ENCODE results near the gene ACVR1B.

ACVR1B gene

DNA sequence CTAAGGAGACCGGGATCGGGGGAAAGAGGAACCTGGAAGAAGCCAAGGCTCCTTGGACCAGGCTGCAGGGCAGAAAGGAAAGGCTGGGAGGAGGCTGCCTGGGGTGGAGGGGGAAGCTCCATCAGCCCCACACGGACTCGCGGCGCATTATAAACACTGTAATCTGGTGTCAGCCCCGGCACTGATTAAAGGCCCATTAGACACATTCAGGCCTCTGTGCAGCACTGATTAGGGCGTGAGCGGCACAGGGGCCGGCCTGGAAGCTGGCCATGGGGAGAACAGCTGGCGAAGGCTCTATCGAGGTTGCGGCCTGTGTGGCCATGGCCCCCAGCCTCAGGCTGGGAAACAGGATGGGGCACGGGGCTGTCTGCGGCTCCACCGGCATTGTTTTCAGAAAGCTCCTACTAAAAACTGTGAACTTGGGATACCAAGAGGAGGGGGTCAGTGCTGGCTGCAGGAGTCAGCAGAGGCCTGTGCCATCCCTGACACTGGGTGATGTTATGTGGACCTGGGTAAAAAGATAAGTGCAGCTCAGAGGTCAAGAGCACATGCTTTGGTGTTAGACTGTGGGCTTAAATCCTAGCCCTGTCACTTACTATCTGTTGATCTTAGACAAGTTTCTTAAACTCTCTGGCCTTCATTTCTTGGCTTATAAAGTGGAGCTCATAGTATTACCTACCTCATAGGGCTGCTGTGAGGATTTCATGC, 33.6 kb upstream of the ACVR1B start:
- DNase-seq: peak; percentile 53

GRCh38 chr12:51920046-51920445, 31.5 kb upstream of the ACVR1B start:
- no peak for DNase-seq

DNA sequence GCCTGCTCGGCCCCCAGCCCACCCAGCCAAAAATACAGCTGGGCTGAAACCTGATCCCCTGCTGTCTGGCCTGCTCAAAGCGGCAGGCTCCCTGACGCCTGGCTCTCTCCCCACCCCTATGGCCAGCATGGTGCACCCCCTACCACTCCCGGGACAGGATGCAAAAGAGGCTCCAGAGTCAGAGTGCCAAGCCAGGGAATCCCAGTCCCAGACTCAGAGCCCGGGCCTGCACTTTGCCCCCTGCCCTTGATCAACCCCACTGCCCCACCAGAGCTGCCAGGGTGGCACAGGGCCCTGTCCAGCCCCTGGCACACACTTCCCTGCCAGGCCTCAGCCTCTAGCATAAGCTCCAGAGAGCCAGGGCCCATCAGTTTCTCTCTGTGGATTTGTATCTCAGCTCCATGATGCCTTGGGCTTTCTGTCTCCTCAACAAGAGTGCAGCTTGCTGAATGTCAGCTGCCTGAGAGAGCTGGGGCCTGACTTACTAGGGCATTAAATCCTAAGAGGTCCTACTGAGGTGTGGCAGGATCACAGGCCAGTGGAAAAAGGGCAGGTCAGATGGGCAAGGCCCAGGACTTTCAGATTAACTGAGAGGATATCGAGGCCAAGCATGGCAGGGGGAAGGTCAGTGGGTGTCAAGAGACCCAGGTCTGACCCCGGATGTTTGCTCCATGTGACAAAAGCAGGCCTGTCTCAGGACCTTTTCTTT, 30.3 kb upstream of the ACVR1B start:
- DNase-seq: peak; percentile 36

GRCh38 chr12:51922146-51922545, 29.4 kb upstream of the ACVR1B start:
- no peak for DNase-seq

GRCh38 chr12:51922762-51923505, 28.6 kb upstream of the ACVR1B start:
- no peak for DNase-seq

GRCh38 chr12:51923506-51924365, 27.8 kb upstream of the ACVR1B start:
- peak; percentile 48 for DNase-seq

GRCh38 chr12:51924551-51925319, 26.8 kb upstream of the ACVR1B start:
- no peak for DNase-seq

GRCh38 chr12:51925346-51926063, 26.0 kb upstream of the ACVR1B start:
- no peak for DNase-seq

- no peak for DNase-seq
These were observed 25.4 kb upstream of the ACVR1B start for GRCh38 chr12:51926064-51926632.

DNA sequence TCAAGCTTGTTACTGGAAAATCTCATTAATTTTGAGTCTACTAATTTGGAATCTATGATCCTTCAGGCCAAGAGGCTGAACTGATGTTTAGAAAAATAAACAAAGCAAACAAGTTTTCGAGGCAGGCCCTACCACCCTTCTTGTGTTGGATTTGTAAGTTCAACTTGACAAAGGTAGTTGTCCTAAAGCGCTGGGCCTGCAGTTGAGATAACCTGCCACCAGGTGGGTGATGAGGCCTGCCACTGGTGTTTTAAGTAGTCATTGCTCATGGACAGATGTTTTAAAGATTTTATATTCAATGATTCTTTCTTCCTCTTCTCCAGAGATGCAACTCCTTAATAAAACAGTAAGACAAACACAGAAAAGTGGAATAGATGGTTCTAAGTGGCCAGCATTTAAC, 24.8 kb upstream of the ACVR1B start:
- DNase-seq: no peak

DNA sequence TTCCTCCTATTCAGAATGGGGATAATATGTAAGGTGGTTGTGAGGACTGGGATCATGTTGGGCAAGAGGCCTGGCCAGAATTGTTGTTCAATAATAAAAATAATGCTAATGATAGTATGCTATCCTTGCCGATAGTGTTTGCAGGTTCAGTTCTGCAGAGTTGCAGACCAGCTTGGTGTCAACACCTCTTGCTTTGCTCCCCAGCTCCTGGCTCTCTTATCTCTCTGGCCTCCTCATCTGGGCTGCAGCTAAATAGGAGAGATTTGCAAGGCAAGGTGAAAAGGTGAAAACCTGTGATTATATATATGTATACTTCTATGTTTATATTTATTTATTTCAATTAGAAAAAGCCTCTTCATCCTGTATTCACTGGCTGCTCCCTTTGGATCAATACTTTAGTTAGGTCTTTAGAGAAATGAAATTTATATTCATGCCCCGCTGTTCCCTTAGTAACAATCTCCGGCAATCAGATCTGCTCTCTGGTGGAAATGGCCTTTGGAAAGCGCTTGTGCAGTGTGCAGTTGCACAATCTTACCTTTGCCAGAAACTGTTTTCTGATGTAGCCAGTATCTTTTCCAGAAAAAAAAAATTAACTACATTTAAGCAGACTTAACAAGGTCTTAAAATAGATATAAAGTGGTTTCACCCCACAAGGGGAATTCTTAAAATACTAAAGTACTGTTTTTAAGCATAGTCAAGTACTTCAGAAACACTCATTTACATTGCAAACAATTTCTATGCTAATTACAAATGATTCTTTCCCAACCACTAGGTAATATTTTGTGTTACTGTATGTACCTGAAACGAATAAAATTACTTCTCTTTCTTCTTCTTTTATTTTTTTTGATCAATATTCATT, 19.1 kb upstream of the ACVR1B start:
- no peak for DNase-seq

GRCh38 chr12:51934080-51934479, 17.4 kb upstream of the ACVR1B start:
- DNase-seq: no peak

- peak; percentile 25 for DNase-seq
These were observed 13.6 kb upstream of the ACVR1B start for GRCh38 chr12:51937926-51938325.

GRCh38 chr12:51938726-51939125, 12.8 kb upstream of the ACVR1B start:
- no peak for DNase-seq

DNA sequence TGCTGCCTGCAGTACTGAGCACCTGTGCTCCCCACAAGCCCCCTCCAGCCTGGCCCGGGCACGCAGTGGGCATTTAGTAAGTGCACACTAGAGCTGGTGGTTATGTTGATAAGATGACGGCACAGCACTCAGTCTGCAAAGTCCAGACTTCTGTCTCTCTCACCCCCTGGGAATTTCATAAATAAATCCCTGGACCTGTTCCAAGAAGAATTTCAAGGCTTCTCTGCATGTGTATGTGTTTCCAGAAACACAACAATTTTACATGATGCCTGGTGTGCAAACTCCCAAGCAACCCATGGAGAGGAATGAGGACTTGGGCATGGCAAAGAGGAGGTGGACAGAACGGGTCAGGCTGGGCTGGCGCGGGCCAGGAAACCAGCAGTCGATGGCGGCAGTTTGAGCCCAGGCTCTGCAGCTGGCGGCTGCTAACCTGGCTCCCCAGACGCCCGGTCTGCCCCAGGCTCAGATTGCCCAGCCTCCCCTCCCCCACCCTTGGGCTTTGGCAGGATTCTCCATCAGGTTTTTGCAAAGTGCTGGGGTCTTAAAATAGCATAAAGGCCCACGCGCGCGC, 10.4 kb upstream of the ACVR1B start:
- no peak for DNase-seq

- no peak for DNase-seq
These were observed 9.9 kb upstream of the ACVR1B start for GRCh38 chr12:51941604-51942003.

DNA sequence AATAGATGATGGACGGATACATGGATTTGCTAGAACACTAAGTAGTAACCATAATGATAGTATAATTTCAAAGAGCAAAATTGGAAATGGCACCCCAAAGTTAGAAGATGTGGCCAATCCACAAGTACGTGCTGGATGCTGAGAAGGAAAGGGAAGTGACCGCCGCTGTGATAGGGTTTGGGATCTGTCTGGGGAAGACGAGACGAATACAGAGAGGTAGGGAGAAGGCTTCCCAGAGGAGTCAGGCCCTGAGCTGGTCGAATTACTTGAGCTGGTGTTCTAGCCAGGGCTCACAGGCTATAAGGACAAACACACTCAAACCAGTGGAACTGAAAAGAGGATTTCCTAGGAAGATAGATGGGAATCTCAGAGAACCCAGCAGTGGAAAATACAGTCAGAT, 9.4 kb upstream of the ACVR1B start:
- DNase-seq: no peak

- no peak for DNase-seq
These were observed 8.9 kb upstream of the ACVR1B start for GRCh38 chr12:51942501-51943000.

DNA sequence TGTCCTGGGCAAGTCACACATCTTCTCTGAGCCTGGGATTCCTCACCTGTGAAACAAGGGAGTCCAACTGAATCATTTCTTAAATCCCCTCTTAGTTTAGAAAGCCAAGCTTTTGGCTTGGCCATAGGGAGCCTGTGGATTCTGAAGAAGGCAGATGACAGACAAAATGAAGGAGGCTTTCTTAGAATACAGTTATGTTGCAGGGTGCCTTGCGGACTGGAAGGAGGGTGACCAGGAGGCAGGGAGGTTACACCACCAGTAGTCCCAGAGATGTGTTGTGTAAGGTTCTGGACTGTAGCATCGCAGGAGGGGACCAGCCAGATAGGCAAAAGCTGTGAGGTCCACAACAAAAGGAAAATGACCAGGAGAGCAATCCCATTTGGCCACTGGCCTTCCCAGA, 8.2 kb upstream of the ACVR1B start:
- no peak for DNase-seq

All from eye (tissue), 1 donor.